Measurements from ENCODE around the gene CLEC18C.
"Not testable (repeated sequence)": the region's sequence is repeated elsewhere in the genome, so short reads cannot be mapped to it uniquely, and the experiment has no call there.

The CLEC18C gene

GRCh38 chr16:70218586-70218985 is 45.0 kb downstream of the CLEC18C start:
- DNase-seq = not testable (repeated sequence)

- DNase-seq = not testable (repeated sequence)
These were observed 49.0 kb downstream of the CLEC18C start for GRCh38 chr16:70222574-70222973.

- DNase-seq = not testable (repeated sequence)
These were observed 49.6 kb downstream of the CLEC18C start for GRCh38 chr16:70223216-70223615.

- not testable (repeated sequence) for DNase-seq
These were observed 50.5 kb downstream of the CLEC18C start for GRCh38 chr16:70223971-70224513.

GRCh38 chr16:70224645-70225044 is 51.1 kb downstream of the CLEC18C start:
- DNase-seq = not testable (repeated sequence)

- DNase-seq = not testable (repeated sequence)
These were observed 51.8 kb downstream of the CLEC18C start for GRCh38 chr16:70225430-70225829.

GRCh38 chr16:70226024-70226423 is 52.4 kb downstream of the CLEC18C start:
- not testable (repeated sequence) for DNase-seq

- DNase-seq = not testable (repeated sequence)
These were observed 58.2 kb downstream of the CLEC18C start for GRCh38 chr16:70231831-70232230.

Data from activated CD4-positive, alpha-beta T cell treated with anti-CD3 and anti-CD28 coated beads, Interleukin-10, Interleukin-2, amounts not matched to agents 100 ng/mL and 50 ng/mL, durations not matched to agents 16 hours and 8 hours (primary cell).